ENCODE data around the gene ADCY2.

Gene ADCY2

DNA sequence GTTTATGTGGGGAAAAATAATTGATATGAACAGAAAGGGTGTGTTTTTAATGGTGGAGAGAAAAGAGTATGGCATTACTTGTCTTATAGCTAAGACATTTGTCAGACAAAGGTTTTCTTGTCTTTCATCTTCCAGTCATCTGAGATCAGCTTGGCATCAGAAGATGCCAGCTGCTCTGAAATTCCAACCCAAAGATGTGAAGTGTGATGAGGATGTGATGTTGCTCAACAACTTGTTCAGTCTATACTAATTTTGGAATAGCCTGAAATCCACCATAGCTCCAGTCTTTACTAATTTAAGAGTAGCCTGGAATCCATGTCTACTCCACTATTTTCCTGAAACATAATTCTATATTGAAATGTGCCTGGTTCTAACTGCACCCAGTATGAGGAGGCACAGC lies 272.7 kb downstream of the ADCY2 start:
- DNase-seq, result no peak

DNA sequence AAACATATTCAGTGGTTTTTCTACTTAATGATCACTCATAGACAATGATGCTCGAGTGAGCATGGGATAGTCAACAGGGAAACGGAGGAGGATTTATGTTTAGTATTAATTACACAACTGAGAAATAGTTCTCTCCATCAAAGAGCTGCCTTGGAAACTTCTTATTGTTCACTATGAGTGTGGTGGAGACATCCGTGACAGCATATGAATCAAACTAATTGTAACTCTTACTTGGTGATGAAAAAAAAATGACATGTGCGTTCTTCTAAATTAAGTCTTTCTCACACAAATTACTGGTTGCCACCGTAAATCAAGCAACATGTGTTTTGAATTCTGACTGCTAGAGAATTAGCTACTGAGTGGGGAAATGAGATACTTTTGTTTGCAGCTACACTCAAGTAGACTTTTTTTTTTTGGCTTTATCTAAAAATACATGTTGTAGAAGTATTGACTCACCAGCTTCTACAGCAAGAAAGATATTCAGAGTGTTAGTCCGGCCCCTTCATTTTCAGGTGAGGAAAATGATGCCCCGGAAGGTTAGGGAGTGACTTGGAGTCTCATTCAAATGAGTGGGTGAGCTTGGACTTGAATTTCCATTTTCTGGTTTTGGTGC lies 275.5 kb downstream of the ADCY2 start:
- no peak for DNase-seq

DNA sequence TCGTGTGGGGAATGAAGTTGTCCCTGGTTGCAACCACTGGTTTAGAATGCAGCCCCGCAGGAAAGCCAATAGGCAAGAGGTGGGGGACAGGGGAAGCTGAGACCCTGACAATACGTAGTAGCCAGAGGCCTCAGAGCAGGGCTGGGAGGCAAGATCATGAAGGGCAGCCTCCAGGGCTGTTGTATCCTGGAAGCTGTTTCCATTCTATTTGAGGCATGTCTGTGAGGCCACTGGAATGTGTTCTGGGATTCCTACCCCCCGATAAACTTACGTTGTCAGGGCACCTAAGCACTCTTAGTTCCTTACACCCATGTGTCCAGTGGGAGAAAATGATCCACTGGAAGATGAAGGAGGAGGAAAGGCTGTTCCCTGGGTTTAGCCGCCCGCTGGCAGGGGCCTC lies 277.7 kb downstream of the ADCY2 start:
- no peak for DNase-seq

DNA sequence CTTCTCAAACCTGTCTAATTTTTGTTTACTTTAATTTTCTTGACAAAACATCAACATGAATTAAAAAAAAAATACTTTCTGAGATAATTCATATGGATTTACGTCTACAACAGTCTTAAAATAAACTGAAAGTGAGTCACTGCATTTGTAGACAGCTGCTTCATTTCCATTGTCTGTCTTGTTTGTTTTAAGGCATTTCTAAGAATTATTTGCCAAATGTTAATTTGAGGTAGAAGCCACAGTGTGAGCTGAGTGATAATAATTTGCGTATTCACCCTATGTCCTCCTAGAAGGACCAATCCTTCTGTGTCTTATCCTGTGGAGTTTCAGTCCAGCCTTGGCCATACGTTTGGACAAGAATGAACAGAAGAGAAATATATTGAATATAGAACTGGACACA lies 280.5 kb downstream of the ADCY2 start:
- DNase-seq, result no peak

DNA sequence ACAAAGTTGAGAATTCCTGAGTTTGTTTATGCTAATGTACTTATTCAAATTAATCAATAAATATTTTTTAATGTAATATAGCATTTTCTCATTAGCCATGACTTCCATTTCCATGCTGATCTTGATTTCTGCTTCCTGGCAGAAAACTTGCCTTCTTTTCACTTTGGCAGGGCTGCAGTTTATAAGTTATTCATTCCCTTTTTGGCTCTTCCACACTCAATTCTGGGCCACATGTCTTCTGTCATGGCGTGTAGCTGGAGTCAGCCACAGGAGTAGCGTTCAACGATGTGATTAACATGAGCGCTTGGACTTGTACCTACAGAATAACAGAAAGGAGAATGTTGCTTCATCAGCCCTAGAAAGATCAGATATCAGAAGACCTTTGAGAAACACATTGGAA lies 282.1 kb downstream of the ADCY2 start:
- DNase-seq, result no peak

DNA sequence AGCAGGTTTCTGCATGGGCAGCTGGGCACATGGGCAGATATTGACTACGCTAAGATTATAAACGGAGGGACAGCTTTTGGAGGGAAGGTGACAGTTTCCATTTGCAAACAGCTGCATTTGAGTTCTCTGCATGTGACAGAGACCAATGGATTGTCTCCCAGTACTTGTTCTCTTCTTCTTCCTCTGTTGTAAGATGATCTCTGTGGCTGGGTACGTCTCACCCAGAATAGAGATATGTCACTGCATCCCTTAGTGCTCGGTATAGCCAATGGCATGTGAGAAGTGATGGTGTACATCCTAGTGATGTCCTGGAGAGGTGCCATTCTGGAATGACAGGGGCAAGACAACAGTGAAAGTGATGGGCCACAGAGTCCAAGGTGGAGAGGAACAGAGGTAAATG lies 283.7 kb downstream of the ADCY2 start:
- DNase-seq, result no peak

DNA sequence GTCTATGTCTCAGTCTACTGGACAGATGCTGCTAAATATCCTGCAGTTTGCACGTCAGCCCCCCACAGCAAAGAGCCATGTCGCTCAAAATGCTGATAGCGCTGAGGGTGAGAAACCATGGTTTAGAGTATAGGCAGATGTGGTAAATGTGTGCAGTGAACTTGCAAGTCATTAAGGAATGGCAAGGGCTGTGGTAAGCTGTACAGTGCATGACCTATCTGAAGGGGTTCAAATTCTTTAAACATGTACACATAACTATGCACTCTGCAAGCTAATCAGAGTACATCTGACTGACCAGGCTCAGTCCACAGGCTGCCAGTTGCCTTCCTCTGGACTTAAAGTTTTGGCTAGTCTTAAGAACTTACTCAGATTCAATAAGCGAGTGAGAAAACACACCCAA lies 284.3 kb downstream of the ADCY2 start:
- DNase-seq, result no peak

DNA sequence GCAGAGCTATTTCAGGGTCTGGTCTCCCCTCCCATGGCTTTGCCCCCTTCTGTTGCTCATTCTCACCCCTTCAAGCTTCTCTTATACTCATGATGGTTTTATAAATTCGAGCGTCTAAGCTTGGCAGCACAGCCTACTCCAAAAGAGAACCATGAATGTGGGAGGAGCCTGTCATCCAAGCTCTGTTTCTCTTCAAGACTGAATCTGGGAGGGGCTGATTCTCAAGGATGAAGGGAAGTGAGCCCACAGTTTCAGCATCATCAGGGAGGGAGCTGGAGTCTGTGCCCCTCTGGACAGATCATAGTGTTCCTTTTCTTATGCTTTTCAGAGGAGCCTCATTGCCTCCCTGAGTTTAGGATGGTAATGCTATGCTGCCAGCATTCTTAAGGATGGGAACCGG lies 286.4 kb downstream of the ADCY2 start:
- DNase-seq, result no peak

DNA sequence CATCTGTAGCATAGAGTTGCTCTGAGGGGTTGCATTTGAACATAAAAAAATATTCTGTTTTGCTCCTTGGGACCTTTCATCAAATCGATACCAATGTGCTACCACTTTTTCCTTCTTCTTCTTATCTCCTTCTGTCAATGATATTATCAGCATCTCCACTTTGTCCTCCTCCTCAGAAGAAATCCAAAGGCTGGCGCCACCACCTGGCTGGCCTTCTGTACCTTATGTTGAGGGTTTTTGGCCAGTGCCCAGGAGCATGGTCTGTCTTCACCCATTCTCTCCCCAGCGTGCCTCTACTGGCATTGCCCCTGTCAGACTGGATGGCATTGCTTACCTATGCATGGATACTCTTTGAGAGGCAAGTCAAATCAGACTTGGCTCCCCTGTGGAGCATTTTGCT lies 287.8 kb downstream of the ADCY2 start:
- no peak for DNase-seq

DNA sequence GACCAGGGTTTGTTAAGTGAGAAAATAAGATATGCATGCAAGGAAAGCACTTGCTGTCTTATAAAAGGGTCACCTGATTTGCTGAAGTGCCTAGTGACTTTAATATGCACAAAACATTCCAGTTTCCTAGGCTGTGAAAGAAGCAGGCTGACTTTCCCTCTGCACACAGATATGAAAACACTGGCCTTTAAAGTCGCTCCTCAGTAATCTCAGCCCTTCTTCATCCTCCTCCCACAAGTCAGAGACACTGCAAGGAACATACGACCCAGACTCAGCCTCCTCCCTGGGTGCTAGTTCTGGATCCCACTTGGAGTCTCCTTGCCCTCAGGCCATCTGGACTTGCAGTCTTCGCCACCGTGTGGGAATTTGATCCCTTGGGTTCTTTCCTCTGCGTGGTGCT lies 288.9 kb downstream of the ADCY2 start:
- DNase-seq, result no peak

DNA sequence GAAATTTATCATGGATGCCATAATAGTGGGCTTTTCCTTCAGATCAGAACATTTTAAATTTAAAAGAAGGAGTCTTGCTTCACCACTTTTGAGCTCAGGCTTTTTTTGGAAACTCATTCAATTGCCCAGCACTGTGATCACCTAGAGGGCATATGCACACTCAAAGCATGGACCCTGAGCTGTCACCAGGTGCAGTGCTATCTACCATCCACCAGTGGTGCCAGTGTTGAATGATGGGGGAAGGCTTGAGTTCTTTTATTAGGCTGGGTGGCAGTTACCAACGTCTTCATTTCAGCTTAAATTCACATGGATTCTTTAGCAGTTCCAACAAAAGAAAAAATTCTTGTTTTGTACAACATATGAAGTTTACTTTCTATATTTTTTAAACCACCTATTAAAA lies 290.9 kb downstream of the ADCY2 start:
- no peak for DNase-seq

DNA sequence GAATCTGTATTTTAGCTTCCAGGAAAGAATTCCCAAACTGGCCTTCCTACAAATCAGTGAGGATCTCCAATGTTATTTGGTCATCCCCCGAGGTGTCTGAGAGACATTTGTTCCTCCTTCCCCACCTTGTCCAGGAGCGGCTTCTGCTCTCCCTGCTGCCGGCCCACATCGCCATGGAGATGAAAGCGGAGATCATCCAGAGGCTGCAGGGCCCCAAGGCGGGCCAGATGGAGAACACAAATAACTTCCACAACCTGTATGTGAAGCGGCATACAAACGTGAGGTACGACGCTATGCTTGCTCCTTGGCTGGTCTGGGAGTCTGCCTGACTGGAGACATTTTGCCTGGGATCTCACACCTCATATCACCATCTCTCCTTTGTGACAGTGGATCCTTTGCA lies 294.6 kb downstream of the ADCY2 start:
- no peak for DNase-seq

DNA sequence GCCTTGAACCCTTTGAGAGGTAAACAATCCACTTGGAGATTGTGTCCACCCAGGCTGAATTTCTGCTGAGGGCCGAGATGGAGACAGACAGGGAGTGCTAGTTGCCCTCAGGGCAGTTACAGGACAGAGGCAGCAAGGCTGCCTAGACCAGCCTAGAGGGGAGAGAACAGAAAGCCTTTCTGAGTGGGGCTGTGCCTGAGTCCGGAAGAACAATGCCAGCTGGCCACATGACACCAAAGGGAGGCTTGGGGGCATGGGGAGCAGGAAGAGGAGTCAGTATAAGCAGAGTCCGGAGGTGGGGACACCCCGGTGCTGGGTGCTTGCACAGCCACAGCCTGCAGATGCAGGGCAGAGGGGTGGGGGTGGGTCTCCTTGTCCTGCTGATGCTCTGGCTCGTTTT lies 309.3 kb downstream of the ADCY2 start:
- DNase-seq, result no peak

DNA sequence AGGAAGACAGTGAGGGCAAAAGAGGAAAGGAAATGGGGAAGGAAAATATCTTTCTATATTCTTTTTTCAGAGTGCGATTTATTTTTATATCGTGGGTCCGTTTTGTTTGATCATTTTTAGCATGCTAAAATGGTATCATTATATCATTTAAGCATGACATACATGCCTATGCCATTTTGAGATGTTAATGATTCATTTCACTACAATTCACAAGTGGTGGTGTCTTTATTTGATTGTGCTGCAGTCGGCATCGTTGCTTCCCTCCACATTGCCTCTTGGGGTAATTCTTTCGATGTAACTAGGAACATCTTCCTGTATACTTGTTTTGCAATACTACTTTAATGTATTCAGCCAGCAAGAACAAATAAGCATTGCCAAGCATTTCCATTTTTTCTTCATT lies 309.8 kb downstream of the ADCY2 start:
- no peak for DNase-seq

DNA sequence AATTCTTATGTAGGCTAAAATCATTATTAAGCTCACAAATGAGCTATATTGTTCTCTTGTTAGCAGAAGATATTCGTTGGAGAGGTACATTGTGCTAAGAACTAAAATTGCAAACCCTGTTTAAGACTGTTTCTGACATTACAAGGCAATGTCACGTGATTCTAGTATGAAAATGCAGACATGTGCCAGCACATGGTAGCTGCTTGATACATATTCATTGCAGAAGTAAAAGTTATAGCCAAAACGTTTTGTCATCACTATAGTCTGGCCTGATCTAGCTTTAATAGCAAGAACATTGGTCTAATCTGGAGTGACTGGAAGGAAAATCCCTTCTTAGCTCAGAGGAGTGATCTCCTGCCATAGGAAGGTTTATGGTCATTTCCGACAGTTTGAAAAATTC lies 310.3 kb downstream of the ADCY2 start:
- no peak for DNase-seq

DNA sequence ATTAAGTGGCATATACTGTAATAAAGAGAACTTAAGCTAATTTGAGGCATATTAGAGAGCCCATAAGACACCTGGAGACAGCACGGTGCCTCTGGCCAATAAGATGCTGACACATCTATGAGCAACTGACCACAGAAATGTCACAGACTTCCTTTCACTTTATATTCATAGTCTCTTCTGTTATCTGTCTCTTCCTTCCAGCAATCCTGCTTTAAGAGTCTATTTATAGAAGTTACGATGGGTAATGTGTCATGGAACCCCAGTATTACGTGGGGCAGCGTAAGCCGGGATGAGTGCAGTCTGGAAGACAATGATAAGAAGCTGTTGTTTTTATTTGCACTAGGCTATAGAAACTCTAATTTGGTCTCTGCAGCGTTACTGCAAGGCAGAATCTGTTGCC lies 318.2 kb downstream of the ADCY2 start:
- DNase-seq, result no peak

DNA sequence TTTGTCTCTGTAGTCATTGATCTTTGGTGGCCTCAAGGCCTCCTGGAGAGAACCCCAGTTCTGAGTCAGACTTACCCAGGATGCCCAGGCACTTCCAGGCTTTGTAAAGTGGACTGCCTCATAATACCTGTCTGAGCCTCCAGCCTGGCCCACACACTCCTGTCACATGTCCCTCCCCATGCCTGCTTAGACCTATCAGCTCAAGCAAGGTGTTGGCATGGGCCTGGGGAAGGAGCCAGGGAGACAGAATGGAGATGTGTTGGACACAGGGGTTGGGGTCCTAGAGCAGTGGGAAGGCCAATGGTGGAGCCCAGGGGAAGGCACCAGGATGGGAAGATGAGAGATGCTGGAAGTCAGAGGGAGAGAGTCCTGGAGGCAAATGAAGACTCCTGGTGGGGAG lies 318.8 kb downstream of the ADCY2 start:
- DNase-seq, result no peak

DNA sequence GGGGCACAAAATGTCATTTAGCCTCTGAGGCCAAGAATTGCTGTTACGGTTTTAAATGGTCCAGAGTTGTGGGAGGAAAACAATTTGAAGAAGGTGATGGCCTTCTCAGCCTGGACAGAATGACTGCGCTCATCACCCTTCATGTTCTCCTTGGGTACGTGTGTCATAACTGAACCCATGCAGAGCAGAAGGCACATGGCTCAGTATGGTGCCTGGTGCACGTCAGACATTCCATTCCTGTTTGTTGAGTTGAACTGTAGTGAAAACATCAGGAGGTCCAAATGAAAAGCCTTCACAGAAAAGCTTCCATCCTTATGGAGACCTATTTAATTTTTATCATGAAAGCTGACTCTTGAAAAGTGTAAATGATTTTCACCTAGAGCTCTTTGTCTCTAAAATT lies 321.8 kb downstream of the ADCY2 start:
- no peak for DNase-seq

DNA sequence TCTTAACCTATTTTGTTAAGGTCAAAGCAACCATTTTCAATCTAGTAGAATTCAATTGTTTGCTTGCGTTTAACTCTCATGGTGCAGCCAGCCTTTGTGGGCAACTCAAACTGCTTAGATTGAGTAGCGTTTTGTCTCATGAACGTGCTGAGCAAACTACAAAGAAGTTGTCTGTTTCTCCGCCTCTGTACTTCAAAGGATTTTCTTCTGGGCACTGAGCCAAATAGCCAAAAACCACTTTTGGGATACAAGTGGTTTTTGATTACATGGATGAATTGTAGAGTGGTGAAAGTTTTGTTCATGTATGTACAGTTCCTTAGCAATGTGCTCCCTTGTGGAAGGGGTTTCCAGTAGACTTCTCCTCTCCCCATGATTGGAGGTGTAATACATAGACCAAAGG lies 332.1 kb downstream of the ADCY2 start:
- no peak for DNase-seq

DNA sequence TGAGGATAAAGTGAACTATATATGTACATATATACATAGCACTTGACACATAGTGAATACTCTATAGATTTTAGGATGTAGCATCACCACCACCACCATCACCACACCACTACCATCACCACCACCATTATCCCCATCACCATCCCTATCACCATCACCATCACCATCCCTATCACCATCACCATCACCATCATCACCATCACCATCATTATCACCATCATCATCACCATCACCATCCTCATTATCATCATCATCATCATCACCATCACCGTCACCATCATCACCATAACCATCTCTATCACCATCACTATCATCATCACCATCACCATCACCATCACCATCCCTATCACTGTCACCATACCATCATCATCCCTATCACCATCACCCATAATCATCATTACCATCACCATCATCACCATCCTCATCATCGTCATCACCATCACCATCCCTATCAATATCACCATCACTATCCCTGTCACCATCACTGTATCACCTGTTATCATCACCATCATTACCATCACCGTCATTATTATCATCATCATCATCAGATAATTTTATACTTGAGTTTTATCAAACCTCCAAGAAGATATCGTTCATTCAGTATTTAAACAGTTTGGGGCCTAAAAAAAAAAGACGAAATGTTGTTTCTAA lies 345.6 kb downstream of the ADCY2 start:
- DNase-seq, result no peak

DNA sequence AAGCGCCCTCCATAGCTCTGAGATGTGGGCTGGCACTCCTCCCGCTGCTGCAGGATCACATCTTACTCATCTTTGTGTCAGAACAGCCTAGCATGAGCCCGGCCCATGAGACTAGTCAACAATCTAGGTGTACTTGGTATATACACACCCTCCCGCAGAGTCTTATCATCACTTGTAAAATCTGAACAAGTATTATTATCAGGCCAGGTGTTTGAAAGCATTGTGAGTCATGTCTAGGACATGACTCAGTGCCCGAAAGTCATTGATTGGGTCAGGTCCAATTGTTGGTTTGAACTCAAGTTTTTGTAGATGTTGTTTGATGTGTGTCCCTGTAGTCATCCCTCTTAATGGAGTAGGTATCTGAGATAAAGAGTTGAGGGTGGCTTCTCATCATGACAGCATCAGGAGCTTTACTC lies 346.3 kb downstream of the ADCY2 start:
- no peak for DNase-seq

DNA sequence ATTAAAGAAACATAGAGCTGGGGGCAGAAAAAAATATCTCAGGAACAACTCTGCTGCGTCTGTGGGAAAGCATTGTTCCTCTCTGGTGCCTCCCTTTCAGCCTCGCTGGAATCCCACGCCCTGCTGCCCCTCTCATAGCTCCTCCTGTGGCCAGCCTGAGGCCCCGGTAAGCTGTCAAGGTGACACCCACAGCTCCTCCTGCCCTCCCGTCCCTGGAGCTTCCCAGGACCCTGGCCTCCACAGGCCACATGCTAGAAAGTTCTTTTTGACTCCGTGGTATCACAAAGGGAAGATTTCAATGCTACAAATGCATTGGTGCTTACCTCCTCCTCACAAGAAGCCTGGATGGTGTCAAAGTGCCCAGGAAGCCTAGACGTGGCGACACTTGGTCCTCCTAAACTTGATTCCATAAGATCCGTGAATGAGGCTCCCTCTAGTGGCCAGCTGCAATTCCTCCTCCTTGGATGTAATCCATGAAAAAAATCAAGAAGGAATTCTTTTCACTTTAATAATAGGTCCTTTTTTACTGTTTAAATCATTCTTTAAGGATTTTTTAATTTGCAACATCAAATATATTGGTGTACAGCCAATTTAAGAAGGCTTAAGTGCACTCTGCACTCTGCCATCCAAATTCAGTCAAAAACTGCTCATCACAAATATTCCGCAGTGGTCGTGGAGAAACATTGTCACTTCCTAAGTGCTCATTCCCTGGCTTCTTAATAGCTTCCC lies 350.1 kb downstream of the ADCY2 start:
- DNase-seq, result peak; percentile 58

DNA sequence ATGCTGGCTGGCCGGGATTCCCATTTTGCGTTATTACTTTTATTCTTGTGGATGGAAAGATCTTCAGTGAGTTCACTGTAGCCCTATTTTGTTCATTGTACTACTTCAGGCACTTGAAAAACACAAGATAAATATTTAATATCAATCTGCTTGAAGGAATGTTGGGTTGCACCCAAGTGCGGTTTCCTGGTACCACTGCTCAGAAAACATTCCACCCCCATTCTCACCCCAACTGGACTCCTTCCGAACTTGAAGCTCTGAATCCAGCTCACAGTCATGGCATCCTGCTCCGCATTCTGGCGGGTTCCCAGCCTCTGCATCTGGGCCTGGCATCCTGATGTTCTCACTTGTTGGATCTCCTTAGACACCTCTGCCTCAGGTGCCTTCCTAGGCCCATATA lies 351.8 kb downstream of the ADCY2 start:
- DNase-seq, result no peak

DNA sequence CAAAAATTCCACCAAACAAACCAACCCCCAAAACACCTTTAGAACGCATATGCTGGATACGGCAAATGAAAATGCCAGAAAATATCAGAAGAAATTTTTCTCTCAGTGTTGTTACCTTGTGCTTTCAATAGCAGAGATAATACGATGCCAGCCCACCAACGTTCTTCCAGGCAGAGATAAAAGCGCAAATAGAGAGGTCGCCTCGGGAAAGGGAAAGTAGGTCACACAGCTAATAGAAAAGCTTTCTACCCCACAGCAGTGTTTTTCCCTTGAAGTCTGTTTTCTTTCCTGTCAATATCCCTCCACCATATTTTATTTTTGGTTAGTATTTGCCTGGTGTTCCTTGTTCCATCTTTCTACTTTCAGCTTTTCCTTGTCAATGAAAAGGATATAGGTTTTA lies 353.7 kb downstream of the ADCY2 start:
- DNase-seq, result no peak

DNA sequence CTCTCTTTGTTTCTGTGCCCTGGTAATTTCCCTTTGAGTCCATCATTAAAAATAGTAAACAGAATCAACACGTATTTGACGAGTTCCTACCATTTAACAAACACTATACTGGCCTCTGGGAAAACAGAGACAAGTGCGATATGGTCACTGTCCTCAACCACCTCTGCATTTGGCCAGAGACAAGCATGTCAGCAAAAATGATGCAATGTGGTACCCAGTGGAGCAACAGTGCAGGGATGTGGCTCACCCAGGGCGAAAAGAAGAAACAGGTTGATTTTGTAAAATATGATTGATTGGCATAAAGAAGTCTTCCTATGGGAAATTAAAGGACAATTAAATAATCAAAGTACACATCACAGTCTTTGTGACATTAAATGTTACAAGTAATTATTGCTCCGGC lies 355.9 kb downstream of the ADCY2 start:
- no peak for DNase-seq
